ENCODE results near the gene ZNF69.

- no peak for TF ChIP-seq CTCF (IDR thresholded peaks at IDR 0.05)
- no peak for TF ChIP-seq POLR2A (IDR thresholded peaks at IDR 0.05)
Observed at GRCh38 chr19:11944656-11945055, 57.1 kb downstream of the ZNF69 start.

All from thyroid gland (tissue), 4 donors.